Measurements from ENCODE around the gene ABT1. TPM values are rescaled to one million over a fixed set of nuclear protein-coding genes. Genes with fewer than 3 reads are reported as not detected.
A peak's percentile ranks its signal among the peaks of the same experiment; 100 is the strongest.

ABT1 gene
- total RNA-seq, 1 donor from 2014 or later = 21.4 TPM

DNA sequence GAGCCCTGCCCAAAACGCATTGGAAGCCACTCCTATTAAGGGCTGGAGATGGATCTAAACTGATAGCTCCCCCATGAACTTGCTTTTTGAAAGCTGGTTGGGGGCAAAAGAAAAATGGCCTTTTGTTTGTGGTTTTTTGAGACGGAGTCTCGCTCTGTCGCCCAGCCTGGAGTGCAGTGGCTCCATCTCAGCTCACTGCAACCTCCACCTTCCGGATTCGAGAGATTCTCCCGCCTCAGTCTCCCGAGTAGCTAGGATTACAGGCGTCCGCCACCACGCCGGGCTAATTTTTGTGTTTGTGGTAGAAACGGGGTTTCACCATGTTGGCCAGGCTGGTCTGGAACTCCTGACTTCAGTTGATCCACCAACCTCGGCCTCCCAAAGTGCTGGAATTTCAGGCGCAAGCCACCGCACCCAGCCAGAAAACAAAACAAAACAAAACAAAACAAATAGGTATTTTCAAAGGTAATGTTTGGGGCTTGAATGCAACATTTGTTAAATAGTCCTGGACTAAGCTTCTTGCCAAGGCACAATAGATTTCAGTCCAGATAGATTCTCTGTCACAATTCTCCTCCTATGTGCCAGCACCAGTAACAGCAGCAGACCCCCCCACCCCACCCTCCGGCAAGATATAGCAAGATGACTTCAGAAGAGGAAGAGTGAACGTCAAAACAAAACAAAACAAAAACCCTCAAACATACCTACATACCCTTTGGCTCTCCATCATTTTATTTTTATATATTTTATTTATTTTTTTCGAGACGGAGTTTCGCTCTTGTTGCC, 26.5 kb upstream of the ABT1 start:
- peaks cover 34% of the 10 kb centered on the region for H3K27me3 Mint-ChIP-seq
- DNase-seq (ENCODE audit: extremely low spot score, unreplicated experiment) = no peak
- no peak overlapping the region for H3K27ac Mint-ChIP-seq
- peaks cover 19% of the 10 kb centered on the region for H3K4me1 Mint-ChIP-seq (ENCODE audit: unreplicated experiment)
- H3K4me3 Mint-ChIP-seq = no peak overlapping the region
- H3K36me3 Mint-ChIP-seq = peaks cover 3% of the 10 kb centered on the region
- TF ChIP-seq, protein P1, sequence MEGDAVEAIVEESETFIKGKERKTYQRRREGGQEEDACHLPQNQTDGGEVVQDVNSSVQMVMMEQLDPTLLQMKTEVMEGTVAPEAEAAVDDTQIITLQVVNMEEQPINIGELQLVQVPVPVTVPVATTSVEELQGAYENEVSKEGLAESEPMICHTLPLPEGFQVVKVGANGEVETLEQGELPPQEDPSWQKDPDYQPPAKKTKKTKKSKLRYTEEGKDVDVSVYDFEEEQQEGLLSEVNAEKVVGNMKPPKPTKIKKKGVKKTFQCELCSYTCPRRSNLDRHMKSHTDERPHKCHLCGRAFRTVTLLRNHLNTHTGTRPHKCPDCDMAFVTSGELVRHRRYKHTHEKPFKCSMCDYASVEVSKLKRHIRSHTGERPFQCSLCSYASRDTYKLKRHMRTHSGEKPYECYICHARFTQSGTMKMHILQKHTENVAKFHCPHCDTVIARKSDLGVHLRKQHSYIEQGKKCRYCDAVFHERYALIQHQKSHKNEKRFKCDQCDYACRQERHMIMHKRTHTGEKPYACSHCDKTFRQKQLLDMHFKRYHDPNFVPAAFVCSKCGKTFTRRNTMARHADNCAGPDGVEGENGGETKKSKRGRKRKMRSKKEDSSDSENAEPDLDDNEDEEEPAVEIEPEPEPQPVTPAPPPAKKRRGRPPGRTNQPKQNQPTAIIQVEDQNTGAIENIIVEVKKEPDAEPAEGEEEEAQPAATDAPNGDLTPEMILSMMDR (conservative IDR thresholded peaks at IDR 0.05) = no peak
- no peaks in the 10 kb centered on the region for H3K9me3 Mint-ChIP-seq

DNA sequence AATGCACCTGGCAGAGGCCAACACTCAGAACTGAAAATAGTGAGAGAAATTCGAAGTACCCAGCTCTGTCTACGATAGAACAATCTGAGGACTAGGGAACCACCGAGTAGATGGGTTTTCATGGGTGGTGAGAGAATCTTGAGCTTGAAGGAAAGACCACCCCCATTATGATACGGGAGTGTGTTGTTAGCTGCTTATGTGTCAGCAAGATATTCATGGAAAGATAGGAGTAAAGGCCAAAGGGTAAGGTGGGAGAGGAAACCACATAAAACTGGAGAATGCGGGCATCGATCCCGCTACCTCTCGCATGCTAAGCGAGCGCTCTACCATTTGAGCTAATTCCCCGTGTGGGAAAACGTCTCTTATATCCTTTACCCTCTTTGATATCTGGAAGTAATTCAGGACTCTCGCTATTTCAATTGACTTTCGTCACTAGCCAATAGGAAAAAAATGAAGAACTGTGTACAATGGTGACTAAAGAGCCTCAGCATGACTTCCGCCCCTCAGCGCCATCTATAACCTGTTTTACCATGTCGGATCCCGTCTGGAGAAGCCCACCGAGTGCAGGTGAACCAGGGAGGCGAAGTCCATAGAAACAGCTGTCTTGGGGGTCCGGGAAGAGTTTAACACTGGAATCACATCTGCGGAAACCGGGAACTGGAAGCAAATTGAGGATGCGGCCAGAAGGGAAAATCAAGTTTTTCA, 25.0 kb upstream of the ABT1 start:
- Mint-ChIP-seq H3K36me3 (peaks cover 3% of the 10 kb centered on the region), H3K27ac (peak overlapping the region; percentile 96), H3K4me3 (peak overlapping the region; percentile 98), H3K9me3 (no peaks in the 10 kb centered on the region), H3K4me1 (ENCODE audit: unreplicated experiment) (peaks cover 19% of the 10 kb centered on the region), H3K27me3 (peaks cover 49% of the 10 kb centered on the region)
- no peak for DNase-seq (ENCODE audit: extremely low spot score, unreplicated experiment)
- TF ChIP-seq, protein P1 (conservative IDR thresholded peaks at IDR 0.05) = no peak

DNA sequence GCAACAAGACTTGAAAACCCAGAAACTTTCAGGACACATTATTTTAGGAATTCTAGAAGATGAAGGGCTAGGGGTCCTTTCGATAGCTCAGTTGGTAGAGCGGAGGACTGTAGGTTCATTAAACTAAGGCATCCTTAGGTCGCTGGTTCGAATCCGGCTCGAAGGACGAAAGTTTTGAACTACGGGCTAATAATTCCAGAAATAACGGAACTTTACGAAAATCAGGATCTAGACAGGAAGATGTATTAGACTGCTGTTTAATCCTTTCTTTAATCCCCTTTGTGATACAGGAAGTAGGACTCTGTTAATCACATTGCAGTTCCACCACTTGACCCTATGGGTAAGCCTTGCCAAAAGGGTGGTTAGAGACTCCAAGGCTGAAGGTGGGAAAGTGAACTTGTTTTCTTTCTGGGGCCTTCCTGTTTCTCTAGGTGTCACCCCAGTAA, 21.2 kb upstream of the ABT1 start:
- Mint-ChIP-seq H3K4me1 (ENCODE audit: unreplicated experiment) (peaks cover 15% of the 10 kb centered on the region), H3K9me3 (peaks cover 6% of the 10 kb centered on the region), H3K36me3 (no peaks in the 10 kb centered on the region), H3K27ac (no peak overlapping the region), H3K4me3 (no peak overlapping the region), H3K27me3 (peaks cover 74% of the 10 kb centered on the region)
- TF ChIP-seq, protein P1 (conservative IDR thresholded peaks at IDR 0.05) = no peak
- no peak for DNase-seq (ENCODE audit: extremely low spot score, unreplicated experiment)

DNA sequence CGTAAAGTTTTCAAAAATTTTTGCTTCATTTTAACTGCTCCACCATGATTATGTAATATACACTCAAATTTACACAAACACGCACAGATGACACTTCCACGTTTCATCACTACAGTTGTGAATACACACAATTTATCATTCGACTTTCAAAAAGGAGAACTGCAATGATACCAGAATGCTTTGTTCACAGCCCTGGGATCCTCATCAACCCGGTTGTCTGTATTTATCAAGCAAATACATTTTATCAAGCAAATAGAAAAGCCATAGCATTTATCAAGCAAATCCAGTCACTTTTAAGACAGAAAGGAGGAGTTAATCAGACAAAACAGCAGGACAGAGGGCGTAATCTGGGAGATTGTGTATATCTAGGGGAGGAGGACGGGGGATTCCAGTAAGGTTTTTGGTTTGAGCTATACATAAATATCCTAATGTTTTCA, 20.3 kb upstream of the ABT1 start:
- Mint-ChIP-seq H3K36me3 (no peaks in the 10 kb centered on the region), H3K27me3 (peaks cover 80% of the 10 kb centered on the region), H3K9me3 (peaks cover 6% of the 10 kb centered on the region), H3K4me1 (ENCODE audit: unreplicated experiment) (peaks cover 14% of the 10 kb centered on the region), H3K27ac (no peak overlapping the region), H3K4me3 (peak overlapping the region; percentile 90)
- no peak for DNase-seq (ENCODE audit: extremely low spot score, unreplicated experiment)
- TF ChIP-seq, protein P1 (conservative IDR thresholded peaks at IDR 0.05) = no peak

DNA sequence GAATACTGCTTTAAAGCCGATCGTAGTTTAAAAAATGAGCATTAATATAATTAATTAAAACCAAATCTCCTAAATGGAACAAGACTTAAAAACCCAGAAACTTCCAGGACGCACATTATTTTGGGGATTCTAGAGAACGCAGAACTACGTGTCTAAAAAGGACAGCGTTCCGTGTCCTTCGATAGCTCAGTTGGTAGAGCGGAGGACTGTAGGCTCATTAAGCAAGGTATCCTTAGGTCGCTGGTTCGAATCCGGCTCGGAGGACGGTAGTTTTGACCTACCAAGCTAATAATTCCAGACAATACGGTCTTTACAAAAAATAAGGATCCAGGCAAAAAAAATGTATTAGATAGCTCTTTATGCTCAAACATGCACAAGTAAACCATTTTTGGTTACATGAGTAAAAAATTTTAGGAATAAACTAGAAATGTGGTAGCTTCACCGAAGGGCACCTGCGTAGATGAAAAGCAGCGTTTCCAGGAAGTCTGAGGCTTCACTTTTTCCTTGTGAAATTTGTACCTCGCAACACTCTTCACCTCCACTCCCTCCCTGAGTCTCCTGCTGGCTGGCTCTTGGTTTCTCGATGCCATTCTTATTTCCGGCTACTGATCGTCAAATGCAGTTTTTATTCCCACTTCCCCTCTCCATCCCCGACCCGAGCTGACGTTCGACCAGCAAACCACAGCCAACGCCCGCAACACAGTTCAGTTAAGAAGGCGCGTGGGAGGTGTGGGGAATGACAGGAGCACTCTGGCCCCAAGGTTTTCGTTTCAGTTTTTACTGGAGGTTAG, 19.6 kb upstream of the ABT1 start:
- H3K36me3 Mint-ChIP-seq = no peaks in the 10 kb centered on the region
- H3K9me3 Mint-ChIP-seq = peaks cover 6% of the 10 kb centered on the region
- H3K4me1 Mint-ChIP-seq (ENCODE audit: unreplicated experiment) = peaks cover 8% of the 10 kb centered on the region
- DNase-seq (ENCODE audit: extremely low spot score, unreplicated experiment) = no peak
- TF ChIP-seq, protein P1 (conservative IDR thresholded peaks at IDR 0.05) = no peak
- H3K27me3 Mint-ChIP-seq = peaks cover 81% of the 10 kb centered on the region
- H3K4me3 Mint-ChIP-seq = peak overlapping the region; percentile 90
- H3K27ac Mint-ChIP-seq = peak overlapping the region; percentile 58

All from type B pancreatic cell (in vitro differentiated cells).